GM19463 (cell line): Measurements from ENCODE around the gene EXOC3L4.

ENCODE experiments used
- ATAC-seq: cut with Tn5 transposase; IDR thresholded peaks from one replicate; pipeline ENCODE4 v1.9.1; 2021; ENCODE audit warnings: mild to moderate bottlenecking, moderate library complexity; ENCODE audit not compliant: unreplicated experiment

Gene EXOC3L4

DNA sequence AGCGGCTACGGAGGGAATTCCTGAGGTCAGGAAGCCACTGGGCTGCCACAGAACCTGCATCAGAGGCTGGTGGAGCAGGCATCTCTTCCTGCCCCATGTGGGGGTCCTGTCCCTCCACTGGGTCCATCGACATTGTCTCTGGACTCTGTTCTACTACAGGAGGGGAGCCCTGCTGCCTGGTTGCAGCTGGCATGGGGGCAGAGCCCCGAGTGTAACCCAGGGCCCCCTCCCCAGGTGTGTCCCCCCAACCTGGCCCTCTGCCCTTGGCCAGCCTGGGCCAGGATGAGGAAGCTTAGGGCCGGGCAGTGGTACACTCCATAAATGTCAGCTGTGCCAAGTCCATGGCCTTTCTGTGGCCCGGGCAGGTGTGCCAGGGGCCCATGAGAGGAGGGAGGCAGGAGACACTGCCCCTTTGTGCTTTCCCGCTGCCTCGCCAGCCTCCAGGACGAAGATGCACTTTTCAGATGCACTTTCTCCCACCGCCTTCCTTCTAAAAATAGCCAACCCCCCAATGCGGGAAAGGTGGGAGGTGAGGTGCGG lies 4.0 kb upstream of the EXOC3L4 start:
- ATAC-seq = no peak

- ATAC-seq = peak; percentile 74
These were observed 3.3 kb upstream of the EXOC3L4 start for GRCh38 chr14:103091041-103091882.

- no peak for ATAC-seq
These were observed 2.7 kb upstream of the EXOC3L4 start for GRCh38 chr14:103091883-103092222.

GRCh38 chr14:103093856-103094405 lies 594 bp upstream of the EXOC3L4 start:
- no peak for ATAC-seq

DNA sequence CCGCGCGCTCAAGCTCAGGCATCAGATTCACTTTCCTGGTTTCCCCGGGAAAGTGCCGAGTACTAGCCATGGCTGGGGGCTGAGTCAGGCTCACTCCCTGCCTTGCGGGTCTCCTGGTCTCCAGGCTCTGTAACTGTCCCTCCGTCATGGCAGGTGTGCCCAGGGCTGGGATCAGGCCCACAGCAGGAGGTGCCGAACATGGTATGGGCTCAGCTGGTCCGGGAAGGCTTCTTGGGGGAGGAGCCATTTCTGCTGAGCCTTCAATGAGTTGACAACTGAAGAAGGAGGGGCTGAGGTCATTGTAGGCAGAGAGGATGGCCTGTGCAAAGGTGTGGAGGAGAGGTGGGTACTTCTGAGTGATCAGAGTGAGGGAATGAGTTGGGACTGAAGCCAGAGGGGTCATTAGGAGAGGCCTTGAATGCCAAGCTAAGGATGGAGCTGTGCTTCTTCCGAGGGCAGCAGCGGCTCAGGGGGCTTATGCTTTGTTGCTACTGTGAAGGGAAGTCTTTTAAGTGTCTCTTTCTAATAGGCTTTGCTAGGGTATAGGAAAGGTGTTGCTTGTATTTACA lies 769 bp downstream of the EXOC3L4 start:
- ATAC-seq = no peak

GRCh38 chr14:103096387-103096786 lies 1.9 kb downstream of the EXOC3L4 start:
- ATAC-seq = no peak

GRCh38 chr14:103097244-103097993 lies 2.9 kb downstream of the EXOC3L4 start:
- ATAC-seq = no peak

DNA sequence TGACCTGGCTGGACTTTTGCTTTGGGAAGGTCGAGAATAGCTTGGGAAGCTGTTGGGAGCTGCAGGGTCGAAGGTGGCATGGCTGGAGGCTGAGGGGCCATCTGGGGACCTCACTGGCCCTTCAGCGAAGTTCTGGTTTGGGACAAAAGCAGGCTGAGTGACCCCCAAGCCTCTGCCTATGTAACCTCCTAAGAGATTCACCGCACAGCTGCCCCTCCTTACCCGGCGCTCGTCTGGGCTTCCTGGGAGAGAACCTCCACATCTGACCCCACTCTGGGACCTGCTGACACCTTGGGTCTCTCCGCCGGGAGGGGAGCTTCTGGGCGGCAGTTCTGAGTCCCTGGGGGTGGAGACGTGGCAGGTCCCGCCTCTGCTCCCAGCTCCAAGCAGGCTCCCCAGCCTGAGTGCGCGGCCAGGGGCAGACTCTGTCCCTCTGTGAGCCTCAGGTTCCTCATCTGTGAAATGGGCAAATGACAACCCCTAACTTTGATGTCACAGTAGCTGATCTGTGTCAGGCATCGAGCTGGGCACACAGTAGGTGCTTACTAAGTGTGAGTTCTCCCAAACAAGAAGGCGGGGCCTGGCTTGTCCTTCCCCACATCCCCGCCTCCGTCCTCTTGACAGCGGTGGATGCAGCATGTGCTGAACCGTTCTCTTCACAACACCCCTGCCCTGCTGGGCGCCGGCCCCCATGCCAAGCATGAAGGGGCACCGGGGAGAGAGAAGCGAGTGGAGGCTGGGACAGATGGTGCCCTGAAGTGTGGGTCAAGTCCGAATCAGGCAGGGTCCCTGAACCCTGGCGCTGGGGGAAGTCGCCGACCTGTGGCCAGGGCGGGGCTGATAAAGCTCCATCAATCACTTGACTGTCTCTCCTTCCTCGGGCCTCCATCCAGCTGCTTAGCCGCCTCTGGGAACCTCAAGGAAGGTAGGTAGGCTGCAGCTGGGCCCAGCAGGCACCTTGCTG lies 3.8 kb downstream of the EXOC3L4 start:
- no peak for ATAC-seq

DNA sequence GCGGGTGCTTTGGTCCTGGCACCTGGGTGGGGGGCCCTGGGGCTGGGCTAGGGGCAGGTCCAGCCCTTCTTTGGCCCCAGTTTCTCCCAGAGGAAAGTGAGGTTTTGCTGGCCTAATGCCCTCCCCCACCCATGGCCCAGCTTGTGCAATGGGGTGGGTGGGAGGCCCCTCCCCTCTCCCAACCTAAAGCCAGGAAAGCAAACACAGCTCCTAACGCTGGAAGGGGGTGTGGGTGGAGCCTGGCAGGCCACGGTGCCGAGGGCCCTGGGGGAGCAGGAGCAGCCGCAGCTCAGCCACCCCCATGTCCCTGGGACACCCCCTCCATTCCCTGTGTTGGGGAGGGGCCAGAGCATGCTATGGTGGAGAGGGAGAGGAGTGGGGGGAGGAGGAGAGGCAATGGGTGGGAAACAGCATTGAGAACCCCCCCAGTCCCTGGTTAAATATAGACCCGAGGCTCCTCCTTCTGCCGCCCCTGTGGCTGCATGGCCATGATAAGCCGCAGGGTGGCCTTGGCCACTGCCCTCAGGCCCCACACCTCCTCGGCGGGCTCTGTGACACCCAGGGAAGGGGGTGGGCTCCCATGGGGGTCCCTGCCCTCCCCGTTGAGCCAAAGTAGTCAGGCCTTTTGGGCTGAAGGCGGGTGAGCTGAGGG lies 4.7 kb downstream of the EXOC3L4 start:
- ATAC-seq = no peak

DNA sequence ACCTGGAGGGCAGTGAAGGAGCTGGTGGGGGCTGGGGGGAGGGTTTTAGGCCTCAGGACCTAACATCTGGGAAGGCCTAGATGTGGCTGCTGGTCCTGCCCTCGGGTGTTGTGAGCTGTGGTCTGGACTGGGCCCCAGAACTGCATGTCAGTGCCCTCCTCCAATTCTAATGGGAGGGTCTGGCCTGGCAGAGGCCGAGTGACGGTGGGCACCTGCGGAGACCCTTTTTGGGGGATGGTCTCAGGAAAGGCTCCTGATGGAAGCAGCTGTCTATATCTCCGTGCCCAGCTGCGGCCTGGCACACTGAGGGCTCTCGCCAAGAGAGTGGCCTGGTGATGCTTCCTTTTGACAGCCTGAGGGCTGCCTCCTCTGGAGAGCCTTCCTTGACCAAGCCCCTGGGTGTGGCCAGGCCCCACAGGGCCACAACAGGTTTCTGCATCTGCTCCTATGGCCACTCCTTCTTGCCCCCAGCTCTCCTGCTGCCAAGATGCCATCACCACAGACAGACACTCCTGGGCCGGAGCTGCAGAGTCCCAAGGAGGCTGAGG lies 5.3 kb downstream of the EXOC3L4 start:
- ATAC-seq = no peak

DNA sequence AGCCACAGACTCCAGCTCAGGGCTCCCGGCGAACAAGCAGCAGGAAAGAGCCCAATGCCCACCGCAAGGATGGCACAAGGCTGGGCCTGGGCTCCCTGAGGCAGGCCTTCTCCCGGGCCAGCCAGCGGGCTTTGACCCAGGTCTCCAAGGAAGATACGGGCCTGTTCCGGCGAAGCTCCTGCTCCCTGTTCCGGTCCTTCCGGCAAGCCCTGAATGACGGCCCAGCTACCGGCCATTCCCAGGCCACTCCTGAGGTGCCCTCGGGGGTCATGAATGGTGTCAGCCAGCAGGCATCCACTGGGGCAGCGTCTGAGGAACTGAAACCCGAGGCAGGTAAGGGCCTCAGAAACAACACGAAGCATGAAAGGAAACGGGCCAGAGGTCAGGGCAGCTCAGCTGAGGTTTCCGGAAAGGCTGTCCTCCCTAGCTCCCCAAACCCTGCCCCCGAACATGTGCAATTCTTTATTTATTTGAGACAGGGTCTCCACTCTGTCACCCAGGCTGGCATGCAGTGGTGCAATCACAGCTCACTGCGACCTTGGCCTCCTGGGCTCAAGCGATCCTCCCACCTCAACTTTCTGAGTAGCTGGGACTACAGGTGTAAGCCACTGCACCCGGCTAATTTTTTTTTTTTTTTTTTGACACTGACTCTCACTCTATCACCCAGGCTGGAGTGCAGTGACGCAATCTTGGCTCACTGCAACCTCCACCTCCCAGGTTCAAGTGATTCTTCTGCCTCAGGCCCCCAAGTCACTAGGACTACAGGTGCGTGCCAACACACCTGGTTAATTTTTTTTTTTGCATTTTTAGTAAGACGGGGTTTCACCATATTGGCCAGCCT lies 6.0 kb downstream of the EXOC3L4 start:
- ATAC-seq = no peak

GRCh38 chr14:103101257-103101962 lies 6.9 kb downstream of the EXOC3L4 start:
- ATAC-seq = no peak

DNA sequence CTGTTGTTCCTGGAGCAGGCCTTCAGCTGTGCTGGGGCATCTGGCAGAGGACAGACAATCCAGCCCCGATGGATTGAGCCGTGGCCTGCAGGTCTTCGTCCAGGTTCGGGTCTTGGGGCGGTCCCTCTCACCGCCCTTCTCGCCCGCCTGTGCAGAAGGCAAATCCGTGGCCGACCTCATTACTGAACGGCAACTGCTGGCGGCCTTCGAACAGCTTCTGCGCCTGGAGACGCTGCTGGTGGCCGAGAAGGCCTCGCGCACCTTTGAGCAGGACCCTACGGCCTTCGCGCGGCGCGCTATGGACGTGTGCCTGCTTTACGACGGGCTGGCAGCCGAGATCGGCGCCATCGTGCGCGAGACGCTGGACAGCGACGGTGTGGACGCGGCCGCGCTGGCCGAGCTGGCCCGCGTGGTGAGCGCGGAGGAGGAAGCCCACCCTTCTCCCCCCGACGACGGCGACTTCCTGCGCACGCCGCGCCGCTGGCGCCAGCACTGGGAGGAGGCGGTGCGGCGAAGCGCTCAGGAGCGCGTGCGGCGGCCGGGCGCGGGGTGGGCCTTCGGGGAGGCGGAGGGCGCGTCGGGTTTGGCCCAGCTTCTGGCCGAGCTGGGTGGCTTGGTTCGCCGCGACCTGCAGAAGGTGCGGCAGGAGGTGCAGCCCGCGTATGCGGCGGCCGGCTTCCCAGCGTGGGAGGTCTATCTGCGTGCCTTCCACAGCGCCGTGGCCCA lies 7.6 kb downstream of the EXOC3L4 start:
- ATAC-seq = no peak

DNA sequence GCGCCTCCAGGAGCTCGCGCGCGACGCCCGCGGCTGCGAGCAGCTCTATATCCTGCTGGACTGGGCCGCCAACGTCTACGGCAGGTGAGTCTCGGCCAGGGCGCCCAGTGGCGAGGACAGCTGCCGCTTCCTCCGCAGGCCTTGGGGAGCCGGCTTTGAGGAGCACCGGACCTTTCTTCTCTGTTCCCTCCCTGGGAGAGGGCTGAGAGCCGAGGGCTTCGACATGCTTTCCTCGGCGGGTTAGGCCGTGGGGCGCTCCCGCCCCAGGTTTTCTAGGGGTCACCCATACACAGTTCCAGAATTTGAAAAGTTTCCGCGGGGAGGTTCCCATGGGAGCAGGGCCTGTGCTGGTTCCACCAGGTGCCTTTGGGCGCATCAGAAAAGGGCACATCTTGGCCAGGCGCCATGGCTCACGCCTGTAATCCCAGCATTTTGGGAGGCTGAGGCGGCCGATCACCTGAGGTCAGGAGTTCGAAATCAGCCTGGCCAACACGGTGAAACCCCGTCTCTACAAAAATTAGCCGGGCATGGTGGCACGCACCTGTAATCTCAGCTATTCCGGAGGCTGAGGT lies 8.2 kb downstream of the EXOC3L4 start:
- no peak for ATAC-seq

DNA sequence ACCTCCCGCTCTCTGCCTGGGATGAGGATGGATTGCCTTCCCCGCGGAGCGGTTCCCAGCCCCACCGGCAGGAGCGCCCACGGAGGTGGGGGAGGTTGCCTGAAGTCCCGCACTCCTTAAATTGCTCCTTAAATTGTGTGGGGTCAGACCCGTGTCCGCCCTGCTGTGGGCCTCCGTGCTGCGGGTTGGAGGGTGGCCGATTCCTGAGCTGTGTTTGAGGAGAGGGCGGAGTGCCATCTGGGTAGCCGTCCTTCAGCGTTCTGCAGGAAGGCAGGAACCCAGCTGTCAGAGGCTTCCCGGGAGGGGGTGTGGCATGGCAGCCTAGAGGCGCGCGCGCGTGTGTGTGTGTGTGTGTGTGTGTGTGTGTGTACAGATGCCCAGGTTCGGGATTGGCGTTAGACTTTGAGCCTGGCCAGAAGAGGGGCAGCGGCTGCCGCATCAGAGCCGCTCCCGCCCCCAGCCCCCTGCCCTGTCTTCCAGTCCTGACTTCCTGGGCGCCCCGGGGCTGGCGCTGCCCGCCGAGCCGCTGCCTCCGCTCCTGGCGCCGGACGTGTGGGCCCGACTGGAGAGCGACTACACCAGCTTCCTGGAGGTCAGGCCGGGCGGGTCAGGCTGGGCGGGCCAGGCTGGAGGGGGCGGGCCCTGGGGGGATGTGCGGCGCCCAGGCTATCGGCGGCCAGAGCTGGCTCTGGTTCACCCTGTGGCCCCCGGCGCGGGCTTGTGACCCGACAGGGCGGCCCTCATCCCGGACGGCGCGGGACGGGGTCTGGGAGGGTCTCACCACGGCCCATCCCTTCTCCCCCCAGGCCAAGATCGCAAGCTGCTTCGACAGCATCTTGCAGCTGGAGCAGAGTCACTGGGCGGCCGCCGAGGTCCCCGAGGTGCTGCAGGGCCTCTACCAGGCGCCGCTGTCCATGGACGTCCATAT lies 9.2 kb downstream of the EXOC3L4 start:
- no peak for ATAC-seq

GRCh38 chr14:103104389-103104653 lies 9.8 kb downstream of the EXOC3L4 start:
- ATAC-seq = no peak
